Esophagus mucosa (tissue), 1 donor: Measurements from ENCODE around the gene NRCAM. TPM values are rescaled to one million over a fixed set of nuclear protein-coding genes. Genes with fewer than 3 reads are reported as not detected.
"Not testable (repeated sequence)": the region's sequence is repeated elsewhere in the genome, so short reads cannot be mapped to it uniquely, and the experiment has no call there.

Experiments used
- ATAC-seq: fragments of 200-7000 bp; cut with Tn5 transposase; one replicate; pipeline ENCODE4 v1.9.1; 2020
- total RNA-seq: library from RNA; stranded (reverse); gene quantifications from one replicate; pipeline ENCODE4 v1.2.4, GENCODE V29; 2023
- donor health status: DM: yes; HTN: yes; CAD: no.

NRCAM gene
- total RNA-seq = 10.9 TPM

DNA sequence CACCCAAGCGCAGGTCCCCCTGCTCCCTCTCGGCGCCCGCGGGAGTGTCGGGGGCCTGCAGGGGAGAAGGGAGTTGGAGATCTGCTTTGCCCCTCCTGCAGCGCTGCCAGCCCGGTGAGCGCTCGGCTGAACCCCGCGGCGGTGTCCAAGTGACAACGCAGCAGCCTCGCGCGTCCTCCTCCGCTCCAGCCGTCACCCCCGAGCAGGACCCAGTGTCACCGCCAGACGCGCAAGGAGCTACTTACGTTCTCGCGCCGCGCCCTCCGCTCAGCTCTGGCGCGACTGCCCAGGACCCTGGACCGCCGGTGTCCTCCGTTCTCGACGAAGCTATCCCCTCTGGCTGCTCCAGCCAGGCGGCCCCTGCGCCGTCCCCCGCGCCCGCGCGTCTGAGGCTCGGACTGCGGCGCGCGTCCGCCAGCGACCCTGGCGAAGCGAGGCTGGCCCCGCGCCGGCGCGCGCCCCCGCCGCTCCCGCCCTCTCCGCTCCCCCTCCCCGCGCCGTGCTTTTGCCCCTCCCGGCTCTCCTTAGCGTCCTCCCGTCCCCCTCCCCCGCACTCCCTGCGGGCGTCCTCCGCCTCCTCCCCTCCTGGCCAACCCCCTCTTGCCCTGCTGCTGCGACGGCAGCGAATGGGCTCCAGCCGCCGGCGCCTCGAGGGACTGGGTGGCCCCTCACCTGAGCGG is at the start of gene NRCAM:
Gene NRCAM, minus strand, starts transcription at position 439 of the 680 bp plus-strand sequence. CDS start 216,372 bp downstream, outside the sequence.
- peak; percentile 44 for ATAC-seq

DNA sequence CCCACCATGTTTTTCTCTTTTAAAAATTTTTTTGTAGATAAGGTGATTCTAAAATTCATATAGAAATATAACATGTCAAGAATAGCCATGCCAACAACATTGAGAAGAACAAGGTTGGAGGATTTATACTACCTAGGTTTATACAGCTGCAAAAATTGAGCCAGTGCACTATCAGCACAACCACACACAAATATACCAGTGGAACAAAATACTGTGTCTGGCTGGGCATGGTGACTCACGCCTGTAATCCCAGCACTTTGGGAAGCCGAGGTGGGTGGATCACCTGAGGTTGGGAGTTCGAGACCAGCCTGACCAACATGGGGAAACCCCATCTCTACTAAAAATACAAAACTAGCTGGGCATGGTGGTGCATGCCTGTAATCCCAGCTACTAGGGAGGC is 48.3 kb upstream of the NRCAM start:
- not testable (repeated sequence) for ATAC-seq

DNA sequence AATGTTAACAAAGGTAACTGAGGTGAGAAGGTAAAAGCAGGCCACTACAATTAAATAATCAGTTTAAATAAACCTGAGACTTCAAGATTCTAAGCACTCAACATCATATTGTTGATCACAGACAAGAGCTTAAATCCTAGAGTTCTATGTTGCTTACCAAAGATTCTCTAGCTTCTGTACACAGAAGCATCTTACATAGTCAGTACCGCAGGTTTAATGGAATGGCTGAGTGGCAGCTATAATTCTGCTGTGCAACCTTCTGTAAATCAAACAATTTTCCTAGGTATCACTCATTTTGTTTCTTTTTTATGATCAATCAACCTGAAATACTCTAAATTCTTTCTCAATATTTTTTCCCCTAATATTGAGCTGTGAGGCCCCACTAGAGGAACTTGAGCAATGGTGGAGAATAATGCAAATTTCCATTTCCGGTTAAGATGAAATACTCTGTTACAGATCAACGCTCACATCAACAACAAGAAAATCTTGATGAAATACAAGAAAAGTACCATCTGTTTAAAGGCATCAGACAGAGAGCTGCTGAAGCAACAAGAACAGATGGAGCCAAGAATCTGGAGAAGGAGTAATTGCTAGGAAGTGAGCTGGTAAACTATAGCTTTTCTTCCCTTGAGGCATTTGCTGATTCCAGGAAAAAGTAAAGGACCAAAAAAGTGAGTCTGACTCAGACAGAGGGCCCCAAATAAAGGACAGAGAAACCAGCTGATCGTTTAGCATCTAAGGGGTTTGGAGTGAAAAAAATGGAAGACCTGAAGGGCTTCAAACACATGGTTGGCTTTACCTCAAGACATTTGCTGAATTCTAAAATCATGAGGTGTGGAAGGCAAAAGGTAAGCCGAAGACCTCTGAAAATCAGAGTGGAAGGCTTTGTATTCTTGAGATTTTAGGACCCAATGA is 47.1 kb upstream of the NRCAM start:
- peak; percentile 17 for ATAC-seq

DNA sequence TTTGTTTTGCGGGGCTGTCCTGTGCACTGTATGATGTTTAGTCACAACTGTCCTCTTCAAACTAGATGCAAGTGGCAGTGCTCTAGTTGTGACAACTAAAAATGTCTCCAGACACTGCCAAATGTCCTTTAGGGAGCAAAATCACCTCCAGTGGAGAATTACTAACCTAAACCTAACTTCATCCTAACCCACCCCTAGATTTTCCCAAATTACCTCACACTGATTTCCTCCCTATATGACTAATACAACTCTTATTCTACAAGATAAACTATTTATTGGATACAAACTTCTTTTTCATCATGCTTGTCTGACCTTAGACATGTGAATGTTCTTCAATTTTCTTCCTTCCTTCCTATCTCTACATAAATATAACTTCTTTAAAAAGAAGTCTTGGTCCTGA is 43.3 kb upstream of the NRCAM start:
- no peak for ATAC-seq

DNA sequence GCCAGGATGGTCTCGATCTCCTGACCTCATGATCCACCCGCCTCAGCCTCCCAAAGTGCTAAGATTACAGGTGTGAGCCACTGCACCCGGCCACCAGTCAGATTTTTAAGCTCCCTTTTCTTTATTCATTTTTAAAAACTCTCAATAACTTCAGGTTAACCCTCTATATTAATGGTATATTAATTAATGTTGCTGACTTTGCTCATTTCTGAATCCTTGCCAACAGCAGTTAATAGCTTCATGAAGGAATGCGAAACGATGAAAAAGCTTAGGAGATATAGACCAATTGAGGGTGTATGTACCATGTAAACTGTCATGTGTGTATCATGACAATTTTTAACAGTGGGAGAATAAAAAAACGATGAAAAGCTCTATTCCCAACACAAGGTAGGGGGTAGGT is 42.2 kb upstream of the NRCAM start:
- ATAC-seq = no peak

DNA sequence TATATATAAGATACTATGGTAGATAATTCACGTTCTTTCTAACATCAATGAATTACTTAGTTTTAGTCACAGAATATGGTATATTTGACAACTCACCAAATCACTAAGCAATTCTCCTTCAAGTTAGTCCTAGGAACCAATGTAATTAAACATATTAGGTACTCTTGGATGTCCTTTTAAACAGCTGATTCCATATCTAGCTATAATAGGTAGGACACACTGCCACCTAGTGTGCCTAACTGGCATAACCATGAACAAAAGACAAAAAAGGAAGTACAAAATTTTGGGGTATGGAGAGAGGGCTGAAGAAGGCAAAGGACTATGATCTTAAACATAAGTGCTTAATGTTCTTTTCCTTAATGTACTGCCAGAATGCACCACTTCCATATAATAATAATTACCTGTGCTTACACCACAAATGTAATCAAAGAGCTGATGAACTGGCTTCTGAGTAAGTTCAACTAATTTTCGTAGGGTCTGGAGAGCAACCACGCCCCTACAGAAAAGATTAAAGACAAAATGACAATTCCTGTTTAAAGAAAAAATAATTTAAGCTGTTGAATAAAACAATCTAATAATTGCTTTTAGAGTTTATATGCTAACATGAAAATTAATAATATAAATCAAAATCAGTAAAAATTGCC is 41.0 kb upstream of the NRCAM start:
- peak; percentile 81 for ATAC-seq

DNA sequence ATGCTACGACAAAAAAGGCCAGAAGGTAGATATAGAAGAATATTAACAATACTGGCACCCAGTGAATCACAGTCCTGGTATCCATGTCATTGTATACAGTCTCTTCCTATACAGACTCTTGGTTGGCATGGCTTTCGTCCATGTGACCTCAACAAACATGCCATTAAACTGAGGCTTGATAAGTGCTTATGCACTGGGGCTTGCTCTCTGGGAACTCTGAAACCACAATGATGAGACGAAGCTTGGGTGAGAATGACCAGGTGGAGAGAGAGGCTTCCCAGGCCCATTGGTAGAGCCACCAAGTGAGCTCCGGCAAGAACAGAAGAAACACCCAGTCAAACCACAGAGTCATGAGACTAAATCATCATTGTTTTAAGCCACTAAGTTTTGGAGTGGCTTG is 36.5 kb upstream of the NRCAM start:
- no peak for ATAC-seq

DNA sequence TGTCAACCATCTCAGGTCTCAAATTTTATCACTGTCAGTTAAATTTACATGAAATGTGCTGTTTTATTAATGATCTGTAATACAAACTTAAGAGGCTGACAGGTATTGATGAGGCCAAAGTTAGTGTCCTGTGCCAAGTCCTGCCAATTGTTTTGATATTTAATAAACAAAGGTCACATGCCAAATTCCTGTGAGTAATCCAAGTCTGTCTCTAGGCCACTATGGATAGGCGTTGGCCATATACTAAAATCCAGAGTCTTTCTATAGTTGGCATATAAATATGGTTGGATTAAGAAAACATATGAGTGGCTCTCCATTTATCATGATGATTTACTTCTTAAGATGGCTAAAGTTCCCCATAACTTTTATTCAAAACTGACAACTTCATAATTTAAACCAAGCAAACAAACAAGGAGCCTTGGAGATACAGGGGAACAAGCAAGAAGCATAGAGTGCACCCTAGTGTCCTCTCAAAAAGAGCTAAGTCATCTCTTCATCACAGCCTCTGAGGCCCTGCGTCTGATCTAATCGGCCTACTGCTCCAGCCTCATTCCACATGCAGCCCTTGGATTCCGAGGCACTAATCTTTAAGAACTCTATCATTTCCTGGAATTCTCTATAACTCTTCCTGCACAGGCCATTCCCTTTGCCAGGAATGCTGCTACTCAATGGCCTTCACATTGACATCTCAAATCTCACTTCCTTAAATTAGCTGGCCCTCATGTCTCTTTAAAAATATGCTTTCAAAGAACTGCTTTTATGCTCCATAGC is 32.7 kb upstream of the NRCAM start:
- no peak for ATAC-seq

DNA sequence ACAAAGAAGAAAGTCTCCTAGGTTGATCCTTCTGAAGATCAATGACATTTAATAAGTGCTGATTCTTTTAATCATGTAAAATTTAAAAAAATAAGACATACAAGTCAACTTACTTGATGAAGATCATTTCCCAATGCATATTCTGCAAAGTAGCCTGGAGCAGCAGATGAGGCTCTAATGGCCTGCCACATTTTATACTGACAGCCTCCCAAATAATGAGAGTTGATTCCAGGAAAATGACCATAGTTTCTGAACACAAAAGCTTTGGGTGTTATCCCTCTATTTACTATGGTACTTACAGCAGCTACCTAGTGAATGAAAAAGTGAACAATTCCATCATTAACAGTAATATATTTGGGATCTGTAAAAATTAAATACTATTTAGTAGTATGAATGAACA is 31.4 kb upstream of the NRCAM start:
- no peak for ATAC-seq

DNA sequence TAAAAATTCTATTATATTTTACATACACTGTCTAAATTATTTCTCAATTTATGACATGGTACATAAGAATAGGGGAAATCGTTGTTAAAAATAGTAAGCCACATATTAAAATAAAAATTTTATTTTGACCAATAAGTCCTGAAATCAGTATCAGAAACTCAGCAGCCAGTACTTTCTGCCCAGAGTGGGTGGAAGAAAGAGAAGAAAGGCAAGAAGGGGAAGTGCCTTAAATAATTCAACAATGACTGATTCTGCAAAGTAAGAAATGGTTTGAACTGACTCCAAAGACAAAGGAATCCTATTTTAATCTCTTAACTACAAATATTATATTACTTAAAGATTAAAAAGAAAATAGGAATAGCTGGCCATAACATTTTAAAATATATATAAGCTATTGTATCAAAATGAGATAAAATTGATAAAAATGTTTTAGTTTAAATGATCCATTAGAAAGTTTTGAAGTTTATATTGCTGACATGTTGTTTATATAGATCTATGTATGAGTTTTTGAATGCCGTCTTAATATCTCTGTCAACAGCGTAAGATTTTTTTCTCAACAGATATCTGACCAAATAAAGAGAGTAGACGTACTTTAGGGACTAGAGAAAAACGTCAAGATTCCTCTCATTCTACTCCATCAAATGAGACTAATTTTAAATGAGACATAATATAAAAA is 30.2 kb upstream of the NRCAM start:
- ATAC-seq = no peak

DNA sequence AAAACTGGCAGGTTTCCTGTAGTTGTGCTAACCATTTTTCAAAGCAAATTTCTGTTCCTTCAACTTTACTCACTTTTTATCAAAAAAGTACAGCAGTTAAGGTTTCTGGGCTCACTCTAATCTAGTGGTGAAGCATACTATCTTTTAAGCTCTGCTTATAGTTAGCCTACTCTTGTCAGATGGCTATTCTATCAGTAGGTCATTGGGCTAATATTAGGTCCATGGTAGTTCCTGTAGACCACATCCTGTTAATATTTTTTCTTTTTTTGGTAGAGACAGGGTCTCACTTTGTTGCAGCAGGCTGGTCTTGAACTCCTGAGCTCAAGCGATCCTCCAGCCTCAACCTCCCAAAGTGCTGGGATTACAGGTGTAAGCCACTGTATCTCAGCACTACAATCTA is 27.9 kb upstream of the NRCAM start:
- no peak for ATAC-seq

DNA sequence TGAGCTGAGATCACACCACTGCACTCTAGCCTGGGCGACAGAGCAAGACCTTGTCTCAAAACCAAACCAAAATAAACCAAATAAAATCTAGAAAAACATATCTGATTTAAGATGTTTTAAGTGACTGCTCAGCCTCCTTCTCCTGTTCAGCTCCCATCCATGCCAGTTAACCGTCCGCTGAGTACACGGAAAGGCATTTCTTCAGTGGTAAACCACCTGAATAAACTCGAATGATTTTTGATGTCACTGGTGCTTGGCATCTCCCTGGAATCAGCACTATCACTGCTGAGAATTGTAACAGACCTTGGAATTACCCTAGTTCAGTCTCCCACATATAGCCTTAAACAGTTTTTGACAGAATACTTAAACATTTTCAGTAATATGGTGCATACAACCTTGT is 24.1 kb upstream of the NRCAM start:
- no peak for ATAC-seq

DNA sequence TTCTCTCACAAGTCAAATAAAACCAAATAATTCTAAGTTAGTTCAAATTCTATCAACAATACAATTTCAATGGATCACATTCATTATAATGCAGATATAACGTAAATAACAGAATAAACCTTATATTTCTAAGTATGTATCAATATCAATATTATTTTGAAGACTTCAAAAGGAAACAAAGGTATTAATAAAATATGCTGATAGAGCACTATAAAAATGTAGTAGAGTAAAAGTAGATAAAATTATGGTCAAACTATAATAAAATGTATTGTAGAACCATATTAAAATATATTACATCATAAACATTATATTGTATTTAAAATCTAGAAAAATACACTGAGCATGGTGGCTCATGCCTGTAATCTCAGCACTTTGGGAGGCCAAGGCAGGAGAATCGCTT is 23.5 kb upstream of the NRCAM start:
- no peak for ATAC-seq

DNA sequence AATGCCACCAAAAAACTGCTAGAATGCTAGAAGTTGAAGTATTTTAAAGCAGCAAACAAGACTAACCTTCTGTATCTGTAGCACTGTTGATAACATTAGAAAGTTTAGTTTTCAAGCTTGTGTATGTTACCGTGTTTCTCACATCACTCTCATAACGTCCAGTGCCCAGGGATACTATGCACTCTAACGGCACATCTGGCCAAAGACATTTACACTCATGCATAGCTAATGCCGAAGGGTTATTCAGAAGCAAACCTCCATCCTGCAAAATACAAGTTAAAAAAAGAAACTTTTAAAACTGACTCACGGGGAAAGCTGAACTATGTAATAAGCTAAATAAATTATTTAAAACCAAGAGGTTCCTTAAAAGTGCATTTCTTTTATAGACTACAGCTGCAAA is 22.9 kb upstream of the NRCAM start:
- no peak for ATAC-seq

DNA sequence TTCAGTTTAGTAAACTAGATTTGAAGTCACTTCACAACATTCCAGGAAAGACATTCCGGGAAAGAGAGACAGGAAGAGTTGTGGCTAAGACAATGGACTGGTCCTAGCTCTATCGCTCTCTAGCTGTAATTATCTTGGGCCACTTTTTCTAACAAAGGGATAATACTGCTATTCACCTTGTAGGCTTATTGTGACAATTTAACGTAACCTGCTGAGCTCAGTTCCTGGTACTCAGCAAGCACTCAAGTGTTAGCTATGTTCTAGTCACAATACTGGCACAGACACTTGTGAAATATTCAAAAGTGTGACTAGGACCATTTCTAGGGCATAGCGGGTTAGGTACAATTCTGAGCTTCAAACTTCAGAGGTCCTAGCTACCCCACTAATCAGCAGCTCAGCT is 12.0 kb upstream of the NRCAM start:
- ATAC-seq = no peak

DNA sequence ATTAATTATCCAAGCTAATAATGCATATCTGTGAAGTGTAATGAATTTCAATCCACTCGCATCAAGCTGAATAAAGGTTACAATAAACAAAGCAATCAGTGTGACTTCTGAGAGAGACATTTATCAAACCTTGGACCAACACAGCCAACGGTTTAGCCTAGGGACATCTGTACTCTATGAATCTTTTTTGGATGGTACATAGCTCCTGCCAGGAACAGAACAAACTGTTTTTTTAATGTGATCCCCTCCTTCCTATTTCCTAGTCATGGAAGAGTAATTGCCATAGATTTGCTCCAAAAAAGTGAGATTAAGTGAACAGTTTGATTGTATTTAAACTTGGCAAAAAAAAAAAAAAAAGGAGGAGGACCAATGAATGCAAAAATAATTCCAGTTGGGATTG is 11.2 kb upstream of the NRCAM start:
- ATAC-seq = no peak

DNA sequence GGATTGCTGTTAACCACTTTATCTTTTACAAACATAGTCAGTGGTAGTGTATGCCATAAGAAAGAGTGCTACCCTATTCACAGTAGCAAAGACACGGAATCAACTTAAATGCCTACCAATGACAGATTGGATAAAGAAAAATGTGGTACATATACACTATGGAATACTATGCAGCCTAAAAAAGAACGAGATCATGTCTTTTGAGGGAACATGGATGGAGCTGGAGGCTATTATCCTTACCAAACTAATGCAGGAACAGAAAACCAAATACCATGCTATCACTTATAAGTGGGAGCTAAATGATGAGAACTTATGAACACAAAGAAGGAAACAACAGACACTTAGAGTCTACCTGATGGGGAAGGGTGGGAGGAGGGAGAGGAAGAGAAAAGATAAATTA is 10.1 kb upstream of the NRCAM start:
- ATAC-seq = not testable (repeated sequence)

DNA sequence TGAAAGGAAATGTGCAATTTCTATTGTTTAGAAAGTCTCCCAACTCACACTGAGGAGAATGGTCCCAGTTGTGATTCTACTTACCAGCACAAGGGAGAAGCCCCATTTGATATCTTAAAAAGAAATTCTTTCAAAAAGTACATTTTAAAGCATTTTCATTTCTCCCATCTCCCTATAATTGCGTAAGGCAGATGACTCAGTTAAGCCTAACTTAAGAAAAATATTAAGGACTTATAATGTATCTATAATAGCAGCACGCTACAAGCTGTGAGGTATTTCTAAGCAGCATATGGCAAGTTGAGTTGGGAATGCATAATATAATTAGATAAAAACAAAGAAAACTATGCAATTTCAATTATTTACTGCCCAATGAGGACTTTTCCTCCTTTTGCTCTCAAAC is 8.5 kb upstream of the NRCAM start:
- no peak for ATAC-seq

DNA sequence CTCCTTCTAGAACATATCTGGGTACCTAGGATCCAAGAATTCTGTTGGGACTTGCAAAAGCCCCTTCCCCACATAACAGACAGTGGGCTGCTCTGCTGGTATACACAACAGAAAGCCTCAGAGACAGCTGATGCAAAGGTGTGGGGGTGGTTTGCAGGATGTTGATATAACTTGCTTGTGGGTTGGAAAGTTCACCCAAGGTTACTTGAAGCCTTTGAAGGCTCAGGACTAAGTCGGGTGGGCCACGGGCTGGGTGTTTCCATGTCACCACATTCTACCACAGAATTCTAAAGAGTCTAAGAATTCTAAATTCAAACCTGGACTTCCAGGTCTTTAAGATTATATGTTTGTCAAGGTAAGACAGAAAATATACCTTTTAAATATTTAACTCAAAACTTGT is 7.4 kb upstream of the NRCAM start:
- no peak for ATAC-seq

DNA sequence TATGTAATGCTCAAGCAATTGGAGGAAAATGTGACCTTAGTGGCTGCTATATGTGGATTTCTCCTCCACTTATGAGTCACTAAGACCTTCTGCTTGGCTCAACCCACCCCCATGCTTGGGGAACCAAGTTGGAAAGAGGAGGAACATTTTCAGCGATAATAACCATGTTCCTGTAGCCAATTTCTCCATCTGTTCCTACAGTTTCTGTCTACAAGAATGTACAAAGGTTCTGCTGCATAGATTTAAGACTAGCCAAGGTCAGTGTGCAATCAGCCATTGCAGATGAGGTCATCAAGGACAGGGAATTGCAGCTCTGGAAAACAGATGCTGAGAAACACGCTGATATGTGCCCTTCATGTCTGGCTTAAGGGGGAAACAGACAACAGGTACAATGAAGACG is 5.6 kb upstream of the NRCAM start:
- no peak for ATAC-seq

DNA sequence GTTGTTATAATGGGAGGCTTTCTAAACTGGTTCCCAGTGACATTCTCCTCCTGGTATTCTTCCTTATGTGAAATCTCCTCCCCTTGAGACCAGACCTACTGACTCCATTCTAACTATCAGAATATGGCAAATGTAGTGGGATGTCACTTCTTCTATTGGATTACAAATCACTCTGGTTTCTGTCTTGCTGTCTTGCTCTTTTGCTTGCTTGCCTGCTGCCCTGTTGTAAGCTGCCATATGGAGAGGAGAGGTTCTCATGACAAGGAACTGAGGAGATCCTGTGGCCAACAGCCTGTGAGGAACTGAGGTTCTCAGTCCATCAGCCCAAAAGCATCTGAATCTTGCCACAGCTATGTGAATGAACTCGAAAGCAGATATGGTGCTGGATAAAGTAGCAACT is 4.7 kb upstream of the NRCAM start:
- ATAC-seq = no peak

DNA sequence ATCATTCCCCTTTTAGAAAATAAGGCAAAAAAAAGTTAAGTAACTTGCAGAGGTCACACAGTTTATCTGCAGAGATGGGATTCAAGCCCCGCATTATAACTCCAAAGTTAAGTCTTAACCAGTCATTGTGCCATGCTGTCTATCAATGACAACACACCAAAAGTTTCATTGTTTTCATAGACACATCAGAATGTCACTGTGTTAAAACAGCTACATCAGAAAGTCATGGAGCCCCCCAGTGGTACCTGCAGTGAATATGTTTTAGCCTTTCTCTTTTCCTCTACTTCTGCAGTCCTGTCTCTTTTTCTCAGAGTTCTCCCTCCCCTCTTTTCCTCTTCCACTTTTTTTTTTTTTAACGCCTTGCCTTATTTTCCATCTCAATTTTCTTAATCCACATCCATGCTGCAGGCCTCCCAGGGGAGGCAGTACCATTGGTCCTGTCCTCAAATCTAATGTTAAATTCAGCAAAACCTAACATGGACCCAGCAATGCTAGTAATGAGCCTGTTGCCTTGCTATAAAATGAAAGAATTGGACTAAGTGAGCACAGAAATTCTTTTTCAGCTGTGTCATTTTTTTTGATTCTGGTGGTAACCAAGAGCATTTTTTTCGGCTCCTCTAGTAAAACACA is 3.8 kb upstream of the NRCAM start:
- ATAC-seq = peak; percentile 34
